ENCODE data around the gene P2RY6.

The P2RY6 gene

GRCh38 chr11:73344191-73344607 lies 72.1 kb downstream of the P2RY6 start:
- TF ChIP-seq TAF1 (IDR thresholded peaks at IDR 0.05; ENCODE audit: low read depth) (no peak), MAX (IDR thresholded peaks at IDR 0.05) (peak; percentile 85), EGR1 (IDR thresholded peaks at IDR 0.05) (peak; percentile 97), USF1 (IDR thresholded peaks at IDR 0.05) (no peak; the same call in 1 of the 2 replicates), TCF12 (IDR thresholded peaks at IDR 0.05; ENCODE audit: low read depth) (peak; percentile 95), FOXM1 (IDR thresholded peaks at IDR 0.05; ENCODE audit: borderline replicate concordance, low read depth) (peak; percentile 50; the same call in 1 of the 2 replicates), ZBTB7A (IDR thresholded peaks at IDR 0.05; ENCODE audit: low read depth) (peak; percentile 88), TEAD4 (IDR thresholded peaks at IDR 0.05) (peak; percentile 78), EP300 (IDR thresholded peaks at IDR 0.05; ENCODE audit: borderline replicate concordance) (peak; percentile 92), CEBPB (IDR thresholded peaks at IDR 0.05) (no peak), YY1 (IDR thresholded peaks at IDR 0.05; ENCODE audit: low read depth) (peak; percentile 66; the same call in 1 of the 2 replicates), RAD21 (IDR thresholded peaks at IDR 0.05; ENCODE audit: low read depth) (no peak), NFIC (IDR thresholded peaks at IDR 0.05) (peak; percentile 95), REST (IDR thresholded peaks at IDR 0.05; ENCODE audit: low read depth) (no peak), CREB1 (IDR thresholded peaks at IDR 0.05; ENCODE audit: low read depth) (0 out of 2 replicates have a peak, but pooled peaks have one; percentile 29)

- no peak for TF ChIP-seq MAX (IDR thresholded peaks at IDR 0.05)
- no peak for TF ChIP-seq USF1 (IDR thresholded peaks at IDR 0.05)
- TF ChIP-seq YY1 (IDR thresholded peaks at IDR 0.05; ENCODE audit: low read depth) = no peak
- no peak for TF ChIP-seq EP300 (IDR thresholded peaks at IDR 0.05; ENCODE audit: borderline replicate concordance)
- TF ChIP-seq TCF12 (IDR thresholded peaks at IDR 0.05; ENCODE audit: low read depth) = no peak
- TF ChIP-seq REST (IDR thresholded peaks at IDR 0.05; ENCODE audit: low read depth) = no peak
- TF ChIP-seq FOXM1 (IDR thresholded peaks at IDR 0.05; ENCODE audit: borderline replicate concordance, low read depth) = no peak
- no peak for TF ChIP-seq ZBTB7A (IDR thresholded peaks at IDR 0.05; ENCODE audit: low read depth)
- no peak for TF ChIP-seq TEAD4 (IDR thresholded peaks at IDR 0.05)
- TF ChIP-seq TAF1 (IDR thresholded peaks at IDR 0.05; ENCODE audit: low read depth) = no peak
- no peak for TF ChIP-seq CEBPB (IDR thresholded peaks at IDR 0.05)
- no peak for TF ChIP-seq RAD21 (IDR thresholded peaks at IDR 0.05; ENCODE audit: low read depth)
- TF ChIP-seq NFIC (IDR thresholded peaks at IDR 0.05) = no peak
Observed at GRCh38 chr11:73345481-73346160, 73.5 kb downstream of the P2RY6 start.

GRCh38 chr11:73346186-73346935 lies 74.2 kb downstream of the P2RY6 start:
- TF ChIP-seq USF1 (IDR thresholded peaks at IDR 0.05) (no peak), TEAD4 (IDR thresholded peaks at IDR 0.05) (no peak), MAX (IDR thresholded peaks at IDR 0.05) (no peak), TAF1 (IDR thresholded peaks at IDR 0.05; ENCODE audit: low read depth) (no peak), ZBTB7A (IDR thresholded peaks at IDR 0.05; ENCODE audit: low read depth) (no peak; the same call in 1 of the 2 replicates), YY1 (IDR thresholded peaks at IDR 0.05; ENCODE audit: low read depth) (no peak), NFIC (IDR thresholded peaks at IDR 0.05) (no peak)

GRCh38 chr11:73347067-73347466 lies 74.9 kb downstream of the P2RY6 start:
- TF ChIP-seq FOXM1 (IDR thresholded peaks at IDR 0.05; ENCODE audit: borderline replicate concordance, low read depth) = peak; percentile 70
- no peak for TF ChIP-seq YY1 (IDR thresholded peaks at IDR 0.05; ENCODE audit: low read depth)
- TF ChIP-seq MAX (IDR thresholded peaks at IDR 0.05) = peak; percentile 62; the same call in 1 of the 2 replicates
- TF ChIP-seq NFIC (IDR thresholded peaks at IDR 0.05) = peak; percentile 95
- no peak for TF ChIP-seq TAF1 (IDR thresholded peaks at IDR 0.05; ENCODE audit: low read depth)
- TF ChIP-seq EGR1 (IDR thresholded peaks at IDR 0.05) = no peak
- TF ChIP-seq ZBTB7A (IDR thresholded peaks at IDR 0.05; ENCODE audit: low read depth) = peak; percentile 79
- TF ChIP-seq TCF12 (IDR thresholded peaks at IDR 0.05; ENCODE audit: low read depth) = peak; percentile 95
- TF ChIP-seq CREB1 (IDR thresholded peaks at IDR 0.05; ENCODE audit: low read depth) = no peak
- TF ChIP-seq REST (IDR thresholded peaks at IDR 0.05; ENCODE audit: low read depth) = no peak
- peak; percentile 92 for TF ChIP-seq EP300 (IDR thresholded peaks at IDR 0.05; ENCODE audit: borderline replicate concordance)
- peak; percentile 0; the same call in 1 of the 2 replicates for TF ChIP-seq RAD21 (IDR thresholded peaks at IDR 0.05; ENCODE audit: low read depth)
- peak; percentile 65 for TF ChIP-seq TEAD4 (IDR thresholded peaks at IDR 0.05)
- TF ChIP-seq CEBPB (IDR thresholded peaks at IDR 0.05) = peak; percentile 25; the same call in 1 of the 2 replicates
- 0 out of 2 replicates have a peak, but pooled peaks have one; percentile 5 for TF ChIP-seq USF1 (IDR thresholded peaks at IDR 0.05)

Measured in Ishikawa (cell line).